C4-2B (cell line): Measurements from ENCODE around the gene LAIR2.

Experiments used
- CTCF ChIP-seq: fragments of 450-650 bp; conservative IDR thresholded peaks from 2 replicates; pipeline ENCODE4 v1.5.1; 2017; ENCODE audit warnings: mild to moderate bottlenecking
- ZFX ChIP-seq: fragments of 450-650 bp; IDR thresholded peaks from 2 replicates; pipeline ENCODE4 v1.6.1; 2017

- TF ChIP-seq CTCF (no peak; the same call in 1 of the 2 replicates), ZFX (peak; percentile 82; the same call in 1 of the 2 replicates)
Measured at GRCh38 chr19:54462655-54463530, 39.7 kb upstream of the LAIR2 start.
